Dedifferentiated amniotic fluid mesenchymal stem cell (primary cell): ENCODE data around the gene TM9SF4.

ENCODE experiments used
- DNase-seq: peaks from one replicate; pipeline ENCODE4 v3.0.0-alpha.2; 2016; ENCODE audit errors: extremely low spot score

TM9SF4 gene, protein sequence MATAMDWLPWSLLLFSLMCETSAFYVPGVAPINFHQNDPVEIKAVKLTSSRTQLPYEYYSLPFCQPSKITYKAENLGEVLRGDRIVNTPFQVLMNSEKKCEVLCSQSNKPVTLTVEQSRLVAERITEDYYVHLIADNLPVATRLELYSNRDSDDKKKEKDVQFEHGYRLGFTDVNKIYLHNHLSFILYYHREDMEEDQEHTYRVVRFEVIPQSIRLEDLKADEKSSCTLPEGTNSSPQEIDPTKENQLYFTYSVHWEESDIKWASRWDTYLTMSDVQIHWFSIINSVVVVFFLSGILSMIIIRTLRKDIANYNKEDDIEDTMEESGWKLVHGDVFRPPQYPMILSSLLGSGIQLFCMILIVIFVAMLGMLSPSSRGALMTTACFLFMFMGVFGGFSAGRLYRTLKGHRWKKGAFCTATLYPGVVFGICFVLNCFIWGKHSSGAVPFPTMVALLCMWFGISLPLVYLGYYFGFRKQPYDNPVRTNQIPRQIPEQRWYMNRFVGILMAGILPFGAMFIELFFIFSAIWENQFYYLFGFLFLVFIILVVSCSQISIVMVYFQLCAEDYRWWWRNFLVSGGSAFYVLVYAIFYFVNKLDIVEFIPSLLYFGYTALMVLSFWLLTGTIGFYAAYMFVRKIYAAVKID

DNA sequence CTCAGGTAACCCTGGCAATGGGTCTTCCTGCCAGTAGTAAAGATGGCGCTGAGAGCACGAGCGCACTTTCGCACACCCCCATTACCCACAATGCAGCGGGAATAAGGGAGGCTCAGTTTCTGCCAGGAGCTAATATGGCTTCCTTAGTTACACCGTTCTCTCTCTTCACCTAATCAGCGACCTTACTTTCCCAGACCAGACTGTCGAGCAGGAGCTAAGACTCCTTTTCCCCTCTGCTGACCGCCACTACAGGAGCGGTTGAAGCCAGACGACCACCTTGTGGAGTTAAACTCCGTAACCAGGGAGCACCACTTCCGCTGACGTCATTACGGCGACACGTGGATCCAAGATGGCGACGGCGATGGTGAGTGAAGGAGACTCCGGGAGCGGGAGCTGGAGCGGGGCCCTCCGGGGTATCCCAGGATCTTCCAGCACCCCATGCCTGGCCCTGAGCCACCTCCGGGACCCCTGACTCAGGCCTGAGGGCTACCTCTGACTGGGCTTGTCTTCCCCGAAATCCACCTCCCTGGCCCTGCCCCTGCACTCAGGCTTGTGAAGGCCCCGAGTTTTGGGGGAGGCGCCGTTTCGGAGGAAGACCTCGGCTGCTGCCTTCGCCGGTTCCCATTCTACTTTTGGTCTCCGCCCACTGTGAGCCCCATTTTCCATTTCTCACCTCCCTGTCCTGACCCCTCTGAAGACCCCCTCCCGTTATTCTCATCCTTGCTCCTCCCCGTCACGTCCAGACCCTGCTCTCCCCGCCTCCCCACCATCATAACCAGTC lies at the start of gene TM9SF4:
TSS of gene TM9SF4 (plus strand) at position 323 of the 781 bp plus-strand sequence. CDS start at position 350, 27 bp downstream.
- peak; percentile 93 for DNase-seq

DNA sequence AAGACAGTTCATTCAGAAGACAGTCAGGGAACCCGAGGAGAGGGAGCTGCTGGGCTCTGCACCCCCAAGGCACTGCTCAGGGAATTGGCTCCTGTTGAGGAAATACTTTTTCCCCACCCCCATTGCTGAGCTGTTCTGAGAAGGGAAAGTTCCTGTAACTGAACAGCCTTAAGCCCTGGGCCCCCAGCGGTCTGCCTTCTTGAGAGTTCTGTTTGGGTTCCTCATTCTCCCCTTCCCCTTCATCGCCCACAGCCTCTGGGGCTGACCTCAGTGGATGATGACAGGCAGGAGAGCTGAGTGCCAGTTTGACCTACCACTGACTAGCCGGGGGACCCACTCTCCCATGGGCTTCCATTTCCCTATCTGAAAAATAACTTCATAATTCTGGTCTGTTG lies 46.7 kb upstream of the TM9SF4 start:
- DNase-seq: no peak

DNA sequence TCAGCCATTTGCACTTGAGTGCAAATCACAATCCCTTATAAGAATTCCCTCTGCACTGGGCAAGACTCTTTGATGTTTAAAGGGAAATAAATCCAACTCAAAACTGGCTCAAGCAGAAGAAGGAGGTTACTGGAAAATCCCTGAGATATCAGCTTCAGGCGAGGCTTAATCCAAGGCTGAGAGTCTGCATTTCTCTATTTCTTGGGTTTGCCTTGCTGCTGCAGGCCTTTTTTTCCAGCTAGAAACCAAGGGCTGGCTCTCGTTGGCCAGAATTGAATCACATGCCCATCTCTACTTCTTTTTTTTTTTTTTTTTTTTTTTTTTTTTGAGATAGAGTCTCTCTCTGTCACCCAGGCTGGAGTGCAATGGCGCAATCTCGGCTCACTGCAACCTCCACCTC lies 45.8 kb upstream of the TM9SF4 start:
- DNase-seq: no peak

DNA sequence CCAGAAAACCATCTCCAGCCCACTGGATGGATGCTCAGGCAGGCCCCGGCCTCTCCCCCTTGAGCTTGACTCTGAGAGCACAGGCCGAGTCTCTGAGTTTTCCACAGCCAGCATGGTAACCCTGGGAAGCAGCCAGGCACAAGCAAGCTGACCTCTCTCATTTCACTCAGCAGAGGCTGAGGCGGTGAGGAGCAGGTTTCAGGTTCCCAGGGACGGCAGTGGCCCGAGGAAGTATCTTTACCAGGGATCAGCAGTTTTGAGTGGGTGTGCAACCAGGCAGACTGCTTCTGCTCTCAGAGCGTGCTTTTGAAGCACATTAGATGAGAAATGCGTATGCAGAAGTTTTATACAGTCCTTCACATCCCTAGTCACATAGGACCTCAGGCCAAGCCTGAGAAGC lies 44.8 kb upstream of the TM9SF4 start:
- no peak for DNase-seq

DNA sequence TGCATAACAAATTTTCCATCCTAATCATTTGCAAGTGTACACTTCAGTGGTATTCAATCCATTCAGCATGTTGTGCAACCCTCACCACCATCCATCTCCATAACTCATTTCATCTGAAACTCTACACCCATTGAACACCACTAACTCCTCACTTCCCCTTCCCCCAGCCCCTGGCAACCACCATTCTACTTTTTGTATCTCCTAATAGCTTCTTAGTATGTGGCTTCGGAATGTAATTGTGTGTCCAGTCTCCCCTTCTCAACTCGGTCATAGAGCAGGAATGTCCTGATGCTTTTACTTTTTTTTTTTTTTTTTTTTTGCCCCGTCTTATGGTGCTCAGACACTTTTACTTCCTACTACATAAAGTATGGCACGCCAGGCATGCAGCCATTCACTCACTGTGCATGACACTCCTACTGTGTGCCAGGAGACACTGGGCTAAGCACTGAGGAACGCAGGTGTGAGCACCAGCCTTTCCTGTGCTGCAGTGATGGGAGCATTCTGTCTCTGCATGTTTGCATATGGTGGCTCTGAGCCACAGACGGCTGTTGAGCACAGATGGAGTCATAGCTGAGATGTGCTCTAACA lies 42.2 kb upstream of the TM9SF4 start:
- DNase-seq: peak; percentile 71

DNA sequence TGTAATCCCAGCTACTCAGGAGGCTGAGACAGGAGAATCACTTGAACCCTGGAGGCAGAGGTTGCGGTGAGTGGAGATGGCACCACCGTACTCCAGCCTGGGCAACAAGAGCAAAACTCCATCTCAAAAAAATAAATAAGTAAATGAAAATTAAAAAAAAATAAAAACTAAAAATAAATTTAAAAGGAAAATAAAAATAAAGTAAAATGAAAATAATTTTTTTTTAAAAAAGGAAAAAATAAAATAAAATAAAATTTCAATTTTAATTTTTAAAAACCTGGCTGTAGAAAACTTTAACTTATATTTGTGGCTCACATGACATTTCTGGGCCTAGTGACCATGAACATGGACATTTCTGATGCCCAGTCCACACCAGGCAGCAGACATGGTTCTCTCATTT lies 41.3 kb upstream of the TM9SF4 start:
- no peak for DNase-seq

DNA sequence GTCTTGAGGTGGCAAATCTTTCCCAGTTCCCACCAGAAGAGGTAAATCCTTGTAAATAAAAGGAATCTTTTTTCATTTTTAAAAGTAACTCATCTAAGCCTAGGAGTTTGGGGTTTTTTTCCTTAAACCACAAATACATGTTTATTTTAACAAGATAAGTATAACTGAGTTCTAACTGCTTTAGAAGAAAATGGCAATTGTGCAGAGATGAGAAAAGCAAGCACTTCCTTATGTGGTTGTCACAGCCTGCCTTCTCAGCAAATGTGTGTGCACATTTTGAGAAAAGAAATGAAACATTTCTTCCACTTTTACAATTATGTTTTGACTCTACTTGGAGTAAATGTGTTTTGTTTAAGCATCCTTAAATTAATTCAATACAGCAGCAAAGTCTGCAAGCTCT lies 39.8 kb upstream of the TM9SF4 start:
- no peak for DNase-seq

DNA sequence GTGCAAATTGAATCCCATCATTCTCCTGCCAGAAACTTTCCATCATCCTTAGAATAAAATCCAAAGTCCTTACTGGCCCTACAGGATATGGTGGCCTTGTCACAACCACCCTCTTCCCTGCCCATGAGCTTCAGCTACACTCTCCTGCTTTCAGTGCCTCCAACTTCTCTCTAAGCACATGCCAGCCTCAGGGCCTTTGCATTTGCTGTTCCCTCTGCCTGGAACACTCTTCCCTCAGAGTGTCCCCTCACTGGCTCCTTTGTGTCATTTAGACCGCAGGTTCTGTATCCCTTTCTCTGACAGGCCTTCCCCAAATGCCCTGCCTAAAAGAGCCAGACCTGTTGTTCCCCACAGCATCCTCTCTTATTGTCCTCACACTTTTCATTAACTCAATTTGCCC lies 39.2 kb upstream of the TM9SF4 start:
- no peak for DNase-seq

DNA sequence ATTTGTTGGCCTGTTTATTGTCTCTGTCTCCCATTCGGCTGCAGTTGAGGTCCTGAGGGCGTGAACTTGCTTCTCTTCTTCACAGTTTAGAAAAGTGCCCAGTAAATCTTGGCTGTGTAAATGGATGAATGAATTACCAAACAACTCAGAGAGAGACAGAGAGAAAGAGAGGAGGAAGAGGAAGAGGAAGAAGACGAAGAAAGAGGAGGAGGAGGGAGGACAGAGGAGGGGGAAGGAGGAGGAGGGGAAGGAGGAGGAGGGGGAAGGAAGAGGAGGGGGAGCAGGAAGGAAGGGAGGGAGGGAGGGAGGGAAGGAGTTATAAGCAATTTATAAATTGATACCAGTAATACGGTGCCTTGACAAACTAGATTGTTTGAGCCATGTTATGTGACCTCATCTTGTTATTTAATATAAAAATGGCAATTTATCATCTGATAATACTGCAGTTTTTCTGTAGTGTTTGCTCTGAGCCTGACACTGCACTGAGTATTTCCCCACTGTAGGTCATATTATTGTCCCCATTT lies 38.8 kb upstream of the TM9SF4 start:
- no peak for DNase-seq

DNA sequence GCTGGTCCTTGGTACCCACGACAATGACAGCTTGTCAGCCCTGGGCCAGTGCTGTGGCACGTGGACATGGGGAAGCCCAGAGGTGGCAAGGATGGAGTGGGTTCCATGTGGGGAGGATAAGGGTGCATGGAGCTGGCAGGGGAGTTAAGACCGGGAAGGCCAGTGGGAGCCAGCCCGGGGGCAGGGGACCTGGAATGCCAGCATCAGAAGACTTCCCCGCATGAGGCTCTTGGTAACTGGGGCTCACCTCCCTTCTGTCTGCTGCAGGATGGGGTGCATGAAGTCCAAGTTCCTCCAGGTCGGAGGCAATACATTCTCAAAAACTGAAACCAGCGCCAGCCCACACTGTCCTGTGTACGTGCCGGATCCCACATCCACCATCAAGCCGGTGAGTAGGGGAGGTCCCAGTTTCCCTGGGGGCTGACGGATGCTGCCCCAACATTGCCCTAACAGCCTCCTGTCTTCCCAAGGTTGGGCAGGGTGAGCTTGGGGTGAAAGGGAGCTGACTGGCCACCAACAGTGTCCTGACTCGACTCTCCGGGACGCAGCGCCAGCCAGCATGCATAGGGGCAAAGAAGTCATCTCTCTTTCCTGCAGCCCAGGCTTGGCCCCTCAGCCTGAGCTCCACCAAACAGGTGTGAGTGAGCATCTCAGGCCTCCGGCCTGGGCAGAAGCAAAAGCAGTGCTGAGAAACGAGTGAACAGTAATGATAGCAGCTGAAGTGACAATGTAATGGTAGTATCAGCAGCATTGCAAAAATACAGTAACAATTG lies 37.9 kb upstream of the TM9SF4 start:
- no peak for DNase-seq

DNA sequence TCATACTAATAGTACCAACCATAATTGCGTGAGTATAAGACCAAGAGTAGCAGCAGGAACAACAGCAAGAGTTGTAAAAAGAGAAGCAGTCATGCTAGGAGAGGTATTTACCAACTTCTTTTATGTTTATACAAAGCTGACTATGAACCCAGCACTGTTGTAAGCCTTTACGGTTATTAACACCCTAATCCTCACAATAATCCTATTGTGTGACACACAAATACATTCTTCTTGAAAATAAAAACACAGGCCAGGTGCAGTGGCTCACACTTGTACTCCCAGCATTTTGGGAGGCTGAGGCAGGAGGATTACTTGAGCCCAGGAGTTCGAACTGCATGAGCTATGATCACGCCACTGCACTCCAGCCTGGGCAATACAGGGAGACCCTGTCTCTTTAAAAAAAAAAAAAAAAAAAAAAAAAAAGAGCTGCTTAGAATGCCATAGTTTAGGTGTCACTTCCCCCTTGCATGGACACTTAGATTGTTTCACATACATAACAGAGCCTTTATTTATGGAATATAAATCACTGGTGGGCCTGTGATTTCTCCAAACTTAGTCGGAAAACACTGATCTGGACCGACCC lies 37.3 kb upstream of the TM9SF4 start:
- DNase-seq: no peak

DNA sequence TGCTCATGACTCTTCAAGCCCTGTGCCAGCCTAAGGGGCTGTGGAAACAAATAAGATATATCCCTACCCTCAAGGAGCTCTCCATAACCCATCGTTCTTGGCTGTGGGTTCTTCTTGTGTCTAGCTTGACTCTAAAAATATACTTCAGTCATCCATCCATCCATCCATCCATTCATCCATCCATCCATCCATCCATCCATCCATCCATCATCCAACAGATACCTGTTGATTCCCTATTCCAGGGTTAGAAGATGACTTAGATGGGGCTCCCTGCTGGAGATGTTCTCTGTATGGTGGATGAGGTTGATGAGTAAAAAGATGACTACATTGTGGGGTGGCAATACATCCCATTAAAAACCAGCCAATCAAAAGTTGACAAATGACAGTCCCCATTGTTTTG lies 34.0 kb upstream of the TM9SF4 start:
- DNase-seq: no peak

DNA sequence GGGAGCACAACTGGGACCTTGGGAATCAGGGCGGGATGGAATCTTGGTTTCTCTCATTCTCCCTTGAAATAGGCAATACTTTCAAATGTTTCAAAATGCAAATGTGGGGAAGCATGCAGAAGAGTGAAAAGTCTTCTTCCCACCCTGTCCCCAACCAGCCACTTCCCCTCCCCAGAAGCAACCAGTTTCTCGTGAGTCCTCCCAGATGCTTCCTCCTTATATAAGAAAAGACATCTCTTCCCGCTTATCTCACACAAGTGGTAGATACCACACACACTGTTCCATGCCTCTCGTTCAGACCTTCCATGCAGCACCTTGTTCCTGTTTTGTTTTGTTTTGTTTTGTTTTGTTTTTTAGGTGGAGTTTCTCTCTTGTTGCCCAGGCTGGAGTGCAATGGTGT lies 32.3 kb upstream of the TM9SF4 start:
- no peak for DNase-seq

DNA sequence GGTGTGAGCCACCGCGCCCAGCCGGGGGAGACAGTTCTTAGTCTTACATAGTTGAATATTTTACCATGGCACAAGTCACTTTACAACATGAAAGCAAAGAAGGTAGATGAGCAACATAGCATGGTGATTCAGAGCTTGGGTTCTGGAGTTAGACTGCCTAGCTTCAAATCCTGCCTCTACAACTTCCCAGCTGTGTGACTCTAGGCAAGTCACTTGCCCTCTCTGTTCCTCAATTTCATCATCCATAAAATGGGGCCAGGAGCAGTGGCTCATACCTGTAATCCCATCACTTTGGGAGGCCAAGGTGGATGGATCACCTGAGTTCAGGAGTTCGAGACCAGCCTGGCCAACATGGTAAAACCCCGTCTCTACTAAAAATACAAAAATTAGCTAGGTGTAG lies 31.2 kb upstream of the TM9SF4 start:
- no peak for DNase-seq

DNA sequence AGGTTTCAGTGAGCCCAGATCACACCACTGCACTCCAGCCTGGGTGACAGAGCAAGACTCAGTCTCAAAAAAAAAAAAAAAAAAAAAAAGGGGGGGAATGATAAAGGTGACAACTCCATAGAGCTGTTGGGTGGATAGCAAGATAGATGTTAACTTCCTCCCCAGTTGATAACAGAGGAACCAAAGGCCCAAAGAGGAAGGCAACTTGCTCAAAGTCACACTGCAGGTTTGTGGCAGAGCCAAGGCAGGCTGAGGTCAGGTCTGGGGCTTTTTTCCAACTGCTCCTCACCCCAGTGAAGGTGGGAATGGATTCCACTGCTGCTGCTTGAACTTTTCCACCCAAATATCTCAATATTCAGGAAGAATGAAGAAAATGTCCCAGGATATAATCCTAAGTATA lies 30.7 kb upstream of the TM9SF4 start:
- no peak for DNase-seq

DNA sequence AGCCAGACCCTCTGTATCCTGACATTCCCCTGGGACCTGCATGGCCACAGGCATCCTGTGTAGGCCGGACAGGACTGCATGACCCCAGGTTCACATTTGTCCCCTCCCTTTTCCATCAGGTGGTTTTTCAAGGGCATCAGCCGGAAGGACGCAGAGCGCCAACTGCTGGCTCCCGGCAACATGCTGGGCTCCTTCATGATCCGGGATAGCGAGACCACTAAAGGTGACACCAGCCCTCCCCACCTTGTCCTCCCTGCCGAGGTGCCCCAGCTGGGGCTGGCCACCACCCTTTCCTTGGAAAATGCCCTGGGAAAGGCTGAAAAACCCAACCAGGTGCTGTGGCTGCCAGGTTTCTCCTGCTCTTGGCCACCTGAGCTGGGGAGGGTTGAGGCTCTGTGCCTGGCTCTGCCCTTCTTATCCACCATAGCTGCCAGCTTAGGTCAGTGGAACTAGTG lies 29.8 kb upstream of the TM9SF4 start:
- DNase-seq: no peak

DNA sequence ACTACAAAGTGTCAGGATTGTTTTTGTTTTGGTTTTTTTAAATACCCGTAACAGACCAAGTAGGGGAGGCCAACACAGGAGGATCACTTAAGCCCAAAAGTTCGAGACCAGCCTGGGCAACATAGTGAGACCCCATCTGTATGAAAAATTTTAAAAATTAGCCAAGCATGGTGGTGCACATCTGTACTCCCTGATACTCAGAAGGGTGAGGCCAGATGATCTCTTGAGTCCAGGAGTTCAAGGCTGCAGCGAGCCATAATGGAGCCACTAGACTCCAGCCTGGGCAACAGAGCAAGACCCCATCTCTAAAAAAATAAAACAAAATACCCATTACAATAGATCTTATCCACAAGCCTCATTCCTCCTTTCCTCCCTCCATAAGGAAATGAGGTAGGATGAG lies 28.7 kb upstream of the TM9SF4 start:
- DNase-seq: no peak

DNA sequence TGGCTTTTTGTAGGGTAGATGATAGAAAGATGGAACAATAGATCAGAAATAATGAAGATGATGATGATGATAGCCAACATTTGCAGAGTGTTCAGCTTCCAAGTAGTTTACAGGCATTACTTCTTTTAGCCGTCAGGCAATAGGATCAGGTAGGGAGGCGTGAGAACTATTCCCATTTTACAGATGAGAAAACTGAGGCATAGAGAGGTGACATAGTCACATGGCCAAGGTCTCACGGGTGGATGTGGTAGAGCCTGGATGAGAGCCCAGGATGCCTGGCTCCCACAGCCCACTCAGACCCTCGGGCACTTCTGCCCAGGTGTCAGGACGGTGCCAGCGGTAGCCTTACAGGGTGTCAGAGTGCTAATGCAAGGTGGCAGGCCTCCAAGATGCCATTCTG lies 26.0 kb upstream of the TM9SF4 start:
- no peak for DNase-seq

DNA sequence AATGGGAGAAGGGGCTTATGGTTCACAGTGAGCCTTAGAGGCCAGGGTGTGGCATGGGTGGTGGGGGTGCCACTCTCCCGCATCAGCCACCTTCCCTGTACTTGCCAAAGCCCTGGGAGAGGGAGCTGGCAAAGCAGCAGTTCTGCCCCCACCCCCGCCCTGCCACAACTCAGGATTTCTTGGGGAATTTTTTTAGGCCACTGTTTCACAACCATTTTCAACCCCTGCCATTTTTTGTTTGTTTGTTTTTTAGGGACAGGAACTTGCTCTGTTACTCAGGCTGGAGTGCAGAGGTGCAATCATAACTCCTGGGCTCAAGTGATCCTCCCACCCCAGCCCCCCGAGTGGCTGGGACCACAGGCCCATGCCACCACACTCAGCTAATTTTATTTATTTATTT lies 22.4 kb upstream of the TM9SF4 start:
- no peak for DNase-seq

DNA sequence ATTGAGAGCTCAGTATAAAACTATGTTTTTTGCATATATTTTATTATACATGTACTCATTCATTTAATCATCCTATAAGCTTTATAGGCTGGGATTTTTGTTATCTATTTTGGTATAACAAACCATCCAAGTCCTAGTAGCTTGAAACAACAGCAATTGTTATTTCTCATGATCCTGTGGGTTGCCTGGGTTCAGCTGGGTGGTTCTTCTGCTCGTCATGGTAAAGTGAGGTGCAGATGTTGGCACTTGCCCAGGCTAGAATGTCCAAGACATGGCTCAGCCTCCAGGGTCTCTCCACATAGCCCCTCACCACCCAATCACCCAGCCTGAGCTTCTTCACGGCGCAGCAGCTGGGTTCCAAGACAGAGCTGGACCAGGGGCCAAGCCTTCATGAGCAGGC lies 20.8 kb upstream of the TM9SF4 start:
- no peak for DNase-seq
